GM19452 (cell line): ENCODE results near the gene DNM3.

Source experiments
- ATAC-seq: cut with Tn5 transposase; IDR thresholded peaks from one replicate; pipeline ENCODE4 v1.9.1; 2021; ENCODE audit not compliant: unreplicated experiment

DNM3 gene

GRCh38 chr1:172135978-172136610 lies 294.8 kb downstream of the DNM3 start:
- ATAC-seq, result no peak

GRCh38 chr1:172136925-172137324 lies 295.6 kb downstream of the DNM3 start:
- no peak for ATAC-seq

- no peak for ATAC-seq
Observed at GRCh38 chr1:172137703-172138454, 296.6 kb downstream of the DNM3 start.

GRCh38 chr1:172138634-172139033 lies 297.3 kb downstream of the DNM3 start:
- no peak for ATAC-seq

GRCh38 chr1:172139196-172139595 lies 297.9 kb downstream of the DNM3 start:
- no peak for ATAC-seq

- ATAC-seq, result no peak
Observed at GRCh38 chr1:172140072-172140471, 298.8 kb downstream of the DNM3 start.

GRCh38 chr1:172140591-172140990 lies 299.3 kb downstream of the DNM3 start:
- ATAC-seq, result no peak

- ATAC-seq, result no peak
Observed at GRCh38 chr1:172141341-172141881, 300.1 kb downstream of the DNM3 start.

GRCh38 chr1:172142324-172142723 lies 301.0 kb downstream of the DNM3 start:
- no peak for ATAC-seq

GRCh38 chr1:172143384-172144055 lies 302.2 kb downstream of the DNM3 start:
- no peak for ATAC-seq

- ATAC-seq, result no peak
Observed at GRCh38 chr1:172144445-172145061, 303.3 kb downstream of the DNM3 start.

GRCh38 chr1:172145231-172145651 lies 303.9 kb downstream of the DNM3 start:
- no peak for ATAC-seq

GRCh38 chr1:172145656-172146055 lies 304.4 kb downstream of the DNM3 start:
- ATAC-seq, result no peak

GRCh38 chr1:172146141-172146850 lies 305.0 kb downstream of the DNM3 start:
- no peak for ATAC-seq

- no peak for ATAC-seq
Observed at GRCh38 chr1:172147541-172147940, 306.2 kb downstream of the DNM3 start.

GRCh38 chr1:172148213-172148612 lies 306.9 kb downstream of the DNM3 start:
- ATAC-seq, result no peak

GRCh38 chr1:172148707-172149106 lies 307.4 kb downstream of the DNM3 start:
- no peak for ATAC-seq

- ATAC-seq, result no peak
Observed at GRCh38 chr1:172149346-172149745, 308.0 kb downstream of the DNM3 start.

GRCh38 chr1:172154551-172154950 lies 313.3 kb downstream of the DNM3 start:
- peak; percentile 98 for ATAC-seq

GRCh38 chr1:172155766-172156165 lies 314.5 kb downstream of the DNM3 start:
- ATAC-seq, result no peak

GRCh38 chr1:172162236-172162635 lies 320.9 kb downstream of the DNM3 start:
- ATAC-seq, result no peak
